GM12878 (cell line): ENCODE measurements around the gene FUNDC1. TPM values are rescaled to one million over a fixed set of nuclear protein-coding genes. Genes with fewer than 3 reads are reported as not detected.

ENCODE experiments used
- CHD1 ChIP-seq: IDR thresholded peaks from 2 replicates; pipeline ENCODE4 v1.6.1; 2012; ENCODE audit warnings: low read depth, low read length, improper control_type of control experiment
- CHD4 ChIP-seq: fragments of 200-600 bp; sonication (generic); IDR thresholded peaks from 2 replicates; pipeline ENCODE4 v1.6.1; 2016; ENCODE audit warnings: mild to moderate bottlenecking
- GABPA ChIP-seq: IDR thresholded peaks from 2 replicates; pipeline ENCODE4 v1.6.1; 2014; ENCODE audit warnings: antibody characterized with exemption, low read depth, mild to moderate bottlenecking, inconsistent platforms
- HDAC6 ChIP-seq: fragments of 200-600 bp; sonication (generic); IDR thresholded peaks from one replicate; pipeline ENCODE4 v1.8.0; 2017; ENCODE audit warnings: antibody characterized with exemption; ENCODE audit not compliant: unreplicated experiment
- IRF3 ChIP-seq: fragments of 450-650 bp; IDR thresholded peaks from 2 replicates; pipeline ENCODE4 v1.6.1; 2014; ENCODE audit warnings: mild to moderate bottlenecking
- NFXL1 ChIP-seq: fragments of 450-650 bp; IDR thresholded peaks from 2 replicates; pipeline ENCODE4 v1.6.1; 2017; ENCODE audit warnings: antibody characterized with exemption, mild to moderate bottlenecking, borderline replicate concordance
- polyA plus RNA-seq, 11 experiments: library from polyadenylated mRNA; depleted of rRNA in 4 of 11; unstranded in 6 of 11; stranded (reverse) in 5 of 11; fragments of >200 nt; fragmentation: Nextera tagmentation in 4 of 11; fragmentation: Illumina TruSeq in 1 of 11; extraction: Ambion mirVana in 4 of 11; extraction: Trizol in 1 of 11; gene quantifications; 1 replicate in 1 of 11; 2 replicates in 10 of 11; pipeline versions ENCODE4 v1.2.1 to v1.2.3, GENCODE V29; 2011 to 2016; ENCODE audit warnings: inconsistent platforms in 2 of 11, missing spikeins in 2 of 11, low read depth in 1 of 11
- total RNA-seq, 4 experiments: library from RNA; depleted of rRNA in 3 of 4; stranded (reverse); fragments of >200 nt in 3 of 4; fragmentation: Illumina TruSeq in 1 of 4; extraction: Trizol in 1 of 4; gene quantifications; 2 replicates each; pipeline versions ENCODE4 v1.2.1 to v1.2.3, GENCODE V29; 2013 to 2021
- TF ChIP-seq, protein P1 (sequence below): fragments of 450-650 bp; IDR thresholded peaks from 2 replicates; pipeline ENCODE4 v1.6.1; 2017; ENCODE audit warnings: mild to moderate bottlenecking, moderate library complexity

The FUNDC1 gene
- total and polyA plus RNA-seq, 10 of the 15 experiments (the other 5 are each of a cell fraction or from before 2014, with no cell fraction given), result 10.0 to 25.1 (median 16.8) TPM

GRCh38 chrX:44484607-44485146, 58.0 kb downstream of the FUNDC1 start (continued):
- TF ChIP-seq CHD4 (no peak), NFXL1 (no peak), CHD1 (no peak), IRF3 (no peak), GABPA (no peak), HDAC6 (no peak)
- TF ChIP-seq, protein P1, sequence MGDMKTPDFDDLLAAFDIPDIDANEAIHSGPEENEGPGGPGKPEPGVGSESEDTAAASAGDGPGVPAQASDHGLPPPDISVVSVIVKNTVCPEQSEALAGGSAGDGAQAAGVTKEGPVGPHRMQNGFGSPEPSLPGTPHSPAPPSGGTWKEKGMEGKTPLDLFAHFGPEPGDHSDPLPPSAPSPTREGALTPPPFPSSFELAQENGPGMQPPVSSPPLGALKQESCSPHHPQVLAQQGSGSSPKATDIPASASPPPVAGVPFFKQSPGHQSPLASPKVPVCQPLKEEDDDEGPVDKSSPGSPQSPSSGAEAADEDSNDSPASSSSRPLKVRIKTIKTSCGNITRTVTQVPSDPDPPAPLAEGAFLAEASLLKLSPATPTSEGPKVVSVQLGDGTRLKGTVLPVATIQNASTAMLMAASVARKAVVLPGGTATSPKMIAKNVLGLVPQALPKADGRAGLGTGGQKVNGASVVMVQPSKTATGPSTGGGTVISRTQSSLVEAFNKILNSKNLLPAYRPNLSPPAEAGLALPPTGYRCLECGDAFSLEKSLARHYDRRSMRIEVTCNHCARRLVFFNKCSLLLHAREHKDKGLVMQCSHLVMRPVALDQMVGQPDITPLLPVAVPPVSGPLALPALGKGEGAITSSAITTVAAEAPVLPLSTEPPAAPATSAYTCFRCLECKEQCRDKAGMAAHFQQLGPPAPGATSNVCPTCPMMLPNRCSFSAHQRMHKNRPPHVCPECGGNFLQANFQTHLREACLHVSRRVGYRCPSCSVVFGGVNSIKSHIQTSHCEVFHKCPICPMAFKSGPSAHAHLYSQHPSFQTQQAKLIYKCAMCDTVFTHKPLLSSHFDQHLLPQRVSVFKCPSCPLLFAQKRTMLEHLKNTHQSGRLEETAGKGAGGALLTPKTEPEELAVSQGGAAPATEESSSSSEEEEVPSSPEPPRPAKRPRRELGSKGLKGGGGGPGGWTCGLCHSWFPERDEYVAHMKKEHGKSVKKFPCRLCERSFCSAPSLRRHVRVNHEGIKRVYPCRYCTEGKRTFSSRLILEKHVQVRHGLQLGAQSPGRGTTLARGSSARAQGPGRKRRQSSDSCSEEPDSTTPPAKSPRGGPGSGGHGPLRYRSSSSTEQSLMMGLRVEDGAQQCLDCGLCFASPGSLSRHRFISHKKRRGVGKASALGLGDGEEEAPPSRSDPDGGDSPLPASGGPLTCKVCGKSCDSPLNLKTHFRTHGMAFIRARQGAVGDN, result no peak
- TF ChIP-seq, all 136 proteins: peak for 0
